ENCODE results near the gene KCNQ1OT1. TPM values are rescaled to one million over a fixed set of nuclear protein-coding genes. Genes with fewer than 3 reads are reported as not detected.

The KCNQ1OT1 gene
- total and polyA plus RNA-seq, 12 donors: 0.01 to 0.73 (median 0.43) TPM

GRCh38 chr11:2558397-2558796 lies 141.4 kb downstream of the KCNQ1OT1 start:
- no peak for ATAC-seq
- no peak for TF ChIP-seq CTCF (IDR thresholded peaks at IDR 0.05)

More at GRCh38 chr11:2558397-2558796, 141.4 kb downstream of the KCNQ1OT1 start:
- DNase-seq: peak in 1 of 2 donors; percentile 11
- Histone ChIP-seq H3K4me1 (peaks cover 0 to 19% (median 0%) of the 10 kb centered on the region in 9 donors), H3K4me3 (no peak overlapping the region), H3K27me3 (no peaks in the 10 kb centered on the region), H3K27ac (no peak overlapping the region), H3K9me3 (peaks cover 0 to 7% (median 0%) of the 10 kb centered on the region in 11 donors), H3K36me3 (no peaks in the 10 kb centered on the region)
- intact Hi-C loops (cut with DNase I): loop anchor here in 1 of 10 donors (10.0 kb wide), 1 partner anchor 226 kb away; no protein-coding TSS in a partner anchor
- WGBS, 2 donors: 94 to 97% methylated on average over 17 of the region's 17 CpGs

Other genes with a start within 250 kb of the KCNQ1OT1 start
- 10 to 100 TPM; 16.9 to 48.0 (median 25.4) TPM for gene CDKN1C, start 185.8 kb upstream of the KCNQ1OT1 start, total RNA-seq
- gene CDKN1C, start 185.8 kb upstream of the KCNQ1OT1 start, polyA plus RNA-seq: 10 to 100 TPM; 50.3 to 55.3 TPM
- gene PHLDA2, start 229.4 kb upstream of the KCNQ1OT1 start, total RNA-seq: 1 to 10 TPM in 3 of 10 donors, under 1 TPM in 6, not detected in 1; 0.39 to 2.8 (median 0.80) TPM
- gene PHLDA2, start 229.4 kb upstream of the KCNQ1OT1 start, polyA plus RNA-seq: 10 to 100 TPM in 1 of 2 donors, 1 to 10 TPM in 1; 1.6 to 14.2 TPM

Measured in heart right ventricle (tissue), 16 donors.